Activated naive CD4-positive, alpha-beta T cell treated with anti-CD3 and anti-CD28 coated beads, Interleukin-2, amount 50 U/mL, for 24 hours (primary cell): ENCODE data around the gene RASA3.

Experiments used
- H3K27ac Mint-ChIP-seq: one replicate; pipeline ENCODE4 v1.8.0; 2021; ENCODE audit warnings: mild to moderate bottlenecking, mixed read lengths
- H3K27me3 Mint-ChIP-seq: one replicate; pipeline ENCODE4 v1.8.0; 2021; ENCODE audit warnings: mixed read lengths
- H3K36me3 Mint-ChIP-seq: one replicate; pipeline ENCODE4 v1.8.0; 2021; ENCODE audit warnings: mixed read lengths
- H3K4me1 Mint-ChIP-seq: one replicate; pipeline ENCODE4 v1.8.0; 2021; ENCODE audit warnings: mixed read lengths
- H3K4me3 Mint-ChIP-seq: one replicate; pipeline ENCODE4 v1.8.0; 2021; ENCODE audit warnings: mild to moderate bottlenecking, mixed read lengths
- H3K9me3 Mint-ChIP-seq: one replicate; pipeline ENCODE4 v1.8.0; 2021; ENCODE audit warnings: mixed read lengths

The RASA3 gene

DNA sequence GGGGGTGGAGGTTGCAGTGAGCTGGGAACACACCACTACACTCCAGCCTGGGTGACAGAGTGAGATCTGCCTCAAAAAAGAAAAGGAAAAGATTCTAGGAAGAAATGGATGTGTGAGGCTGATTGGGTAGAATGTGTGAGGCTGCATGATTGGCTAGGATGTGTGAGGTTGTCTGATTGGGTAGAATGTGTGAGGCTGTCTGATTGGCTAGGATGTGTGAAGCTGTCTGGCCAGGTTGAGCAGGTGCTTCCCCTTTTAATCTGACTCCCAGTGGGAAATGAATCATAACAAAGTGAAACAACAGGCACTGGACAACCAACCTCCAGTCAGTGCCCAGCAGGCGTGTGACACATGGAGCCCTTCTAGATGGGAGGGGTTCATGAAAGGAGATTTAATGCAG, 173.2 kb downstream of the RASA3 start:
- H3K9me3 Mint-ChIP-seq: no peaks in the 10 kb centered on the region
- H3K4me3 Mint-ChIP-seq: no peak overlapping the region
- H3K4me1 Mint-ChIP-seq: no peaks in the 10 kb centered on the region
- H3K27ac Mint-ChIP-seq: peak overlapping the region; percentile 24
- H3K36me3 Mint-ChIP-seq: peaks cover 21% of the 10 kb centered on the region
- H3K27me3 Mint-ChIP-seq: no peaks in the 10 kb centered on the region

DNA sequence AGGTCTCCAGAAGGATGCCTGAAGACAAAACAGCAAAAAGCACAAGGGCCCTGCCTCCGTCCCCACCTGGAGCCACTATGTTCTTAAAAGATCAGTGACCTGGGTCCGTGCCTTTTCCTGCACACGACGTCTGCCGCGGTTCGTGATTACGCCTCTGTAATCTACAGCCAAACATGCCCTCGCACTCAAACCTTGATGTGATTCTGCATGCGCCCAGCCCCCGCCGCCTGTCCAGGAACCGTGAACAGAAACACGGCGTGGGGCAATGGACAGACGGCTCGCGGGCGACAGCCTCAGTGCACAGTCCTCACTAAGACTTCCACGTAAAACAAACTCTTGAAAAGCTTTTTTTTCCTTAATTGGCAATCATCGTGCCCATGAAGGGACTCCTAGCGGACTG, 174.1 kb downstream of the RASA3 start:
- H3K27ac Mint-ChIP-seq: peak overlapping the region; percentile 51
- no peaks in the 10 kb centered on the region for H3K4me1 Mint-ChIP-seq
- H3K36me3 Mint-ChIP-seq: peaks cover 21% of the 10 kb centered on the region
- no peak overlapping the region for H3K4me3 Mint-ChIP-seq
- H3K9me3 Mint-ChIP-seq: no peaks in the 10 kb centered on the region
- H3K27me3 Mint-ChIP-seq: no peaks in the 10 kb centered on the region

DNA sequence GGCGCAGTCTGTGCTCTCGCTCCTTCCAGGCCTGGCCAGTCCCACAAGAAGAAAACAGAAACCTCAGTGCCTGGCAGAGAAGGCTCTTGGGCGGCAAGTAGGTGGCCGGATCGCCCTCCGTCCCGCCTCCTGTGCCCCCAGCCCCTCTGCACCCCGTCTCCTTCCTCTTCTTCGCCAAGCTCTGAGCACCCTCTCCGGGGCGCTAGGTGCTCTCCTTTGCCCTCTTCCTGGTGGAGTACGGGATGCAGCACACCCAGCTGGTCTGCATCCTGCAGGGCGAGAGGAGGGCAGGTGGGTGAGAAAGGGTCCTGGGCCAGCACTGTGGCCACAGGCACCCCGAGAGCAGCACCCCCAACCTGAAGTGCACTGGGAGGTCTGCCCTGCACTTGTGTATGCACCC, 175.9 kb downstream of the RASA3 start:
- Mint-ChIP-seq H3K27ac (no peak overlapping the region), H3K36me3 (peaks cover 21% of the 10 kb centered on the region), H3K4me1 (no peaks in the 10 kb centered on the region), H3K9me3 (no peaks in the 10 kb centered on the region), H3K4me3 (no peak overlapping the region), H3K27me3 (no peaks in the 10 kb centered on the region)

DNA sequence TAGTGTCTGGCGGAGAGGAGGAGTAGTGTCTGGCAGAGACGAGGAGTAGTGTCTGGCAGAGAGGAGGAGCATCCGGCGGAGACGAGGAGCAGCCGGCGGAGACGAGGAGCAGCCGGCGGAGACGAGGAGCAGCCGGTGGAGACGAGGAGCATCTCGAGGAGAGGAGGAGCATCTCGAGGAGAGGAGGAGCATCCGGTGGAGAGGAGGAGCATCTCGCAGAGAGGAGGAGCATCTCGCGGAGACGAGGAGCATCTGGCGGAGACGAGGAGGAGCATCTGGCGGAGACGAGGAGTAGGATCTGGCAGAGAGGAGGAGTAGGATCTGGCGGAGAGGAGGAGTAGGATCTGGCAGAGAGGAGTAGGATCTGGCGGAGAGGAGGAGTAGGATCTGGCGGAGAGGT, 176.7 kb downstream of the RASA3 start:
- no peak overlapping the region for H3K27ac Mint-ChIP-seq

DNA sequence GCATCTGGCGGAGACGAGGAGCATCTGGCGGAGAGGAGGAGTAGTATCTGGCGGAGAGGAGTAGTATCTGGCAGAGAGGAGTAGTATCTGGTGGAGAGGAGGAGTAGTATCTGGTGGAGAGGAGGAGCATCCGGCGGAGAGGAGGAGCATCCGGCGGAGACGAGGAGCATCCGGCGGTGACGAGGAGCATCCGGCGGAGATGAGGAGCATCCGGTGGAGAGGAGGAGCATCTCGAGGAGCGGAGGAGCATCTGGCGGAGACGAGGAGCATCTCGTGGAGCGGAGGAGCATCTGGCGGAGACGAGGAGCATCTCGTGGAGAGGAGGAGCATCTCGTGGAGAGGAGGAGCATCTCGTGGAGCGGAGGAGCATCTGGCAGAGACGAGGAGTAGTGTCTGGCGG, 177.2 kb downstream of the RASA3 start:
- H3K27ac Mint-ChIP-seq: no peak overlapping the region
- peaks cover 20% of the 10 kb centered on the region for H3K36me3 Mint-ChIP-seq
- H3K4me3 Mint-ChIP-seq: no peak overlapping the region

More for the DNA sequence above, 176.7 kb downstream of the RASA3 start:
- Mint-ChIP-seq H3K4me1 (peaks cover 4% of the 10 kb centered on the region), H3K9me3 (no peaks in the 10 kb centered on the region), H3K4me3 (no peak overlapping the region), H3K27me3 (no peaks in the 10 kb centered on the region), H3K36me3 (peaks cover 21% of the 10 kb centered on the region)

DNA sequence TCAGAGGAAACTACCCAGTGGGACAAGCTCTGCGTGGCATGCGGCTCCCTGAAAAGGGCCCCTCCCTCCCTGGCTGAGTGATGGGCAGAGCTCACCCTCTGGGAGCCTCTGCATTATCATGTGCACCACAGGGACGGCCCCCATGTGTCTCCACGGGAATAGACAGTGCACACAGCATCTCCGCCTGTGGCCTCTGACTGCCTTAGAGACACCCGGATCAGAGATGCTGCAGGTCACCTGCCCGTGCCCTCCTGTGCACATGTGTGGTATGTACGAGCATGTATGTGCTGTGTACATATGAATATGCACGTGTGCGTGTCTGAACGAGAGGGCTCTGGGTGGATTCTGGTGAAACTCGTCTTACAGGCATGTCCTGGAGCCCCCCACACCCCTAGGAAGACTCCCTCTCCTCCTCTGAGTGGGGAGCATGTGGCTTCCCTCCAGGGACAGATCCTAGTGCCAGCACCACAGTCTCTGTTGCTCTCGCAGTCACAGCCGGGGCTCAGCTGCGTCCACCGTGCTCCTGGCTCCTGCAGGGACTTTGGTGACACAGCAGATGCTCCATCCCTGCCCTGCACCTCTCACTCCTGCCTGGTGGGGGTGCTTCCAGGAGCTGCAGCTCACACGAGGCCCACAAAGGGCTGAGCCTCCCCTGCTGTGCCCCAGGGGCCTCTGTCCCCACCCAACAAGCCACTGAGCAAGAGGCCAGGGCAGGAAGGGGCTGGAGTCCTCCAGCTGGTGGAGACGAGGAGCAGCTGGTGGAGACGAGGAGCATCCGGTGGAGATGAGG, 178.2 kb downstream of the RASA3 start:
- Mint-ChIP-seq H3K27me3 (no peaks in the 10 kb centered on the region), H3K27ac (no peak overlapping the region)

More for the DNA sequence above, 177.2 kb downstream of the RASA3 start:
- H3K4me1 Mint-ChIP-seq: peaks cover 5% of the 10 kb centered on the region
- no peaks in the 10 kb centered on the region for H3K27me3 Mint-ChIP-seq
- H3K9me3 Mint-ChIP-seq: no peaks in the 10 kb centered on the region

DNA sequence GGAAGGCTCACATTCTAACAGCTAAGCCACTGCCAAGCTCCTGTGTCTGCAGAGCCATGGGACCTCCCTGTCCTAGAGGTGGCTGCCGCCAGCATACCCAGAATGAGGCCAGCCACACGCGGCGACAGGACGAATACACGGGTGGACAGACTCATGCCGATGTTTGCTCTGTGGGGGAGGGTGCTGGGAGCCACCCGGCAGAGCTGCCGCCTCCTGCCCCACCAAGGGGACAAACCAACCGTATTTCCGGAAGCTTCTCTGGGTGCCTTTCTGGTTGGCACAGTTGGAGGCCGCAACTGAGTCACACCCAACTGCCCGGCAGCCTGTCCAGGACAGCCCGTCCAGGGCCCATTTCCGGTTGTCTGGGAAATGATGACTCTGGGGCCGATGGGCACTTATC, 178.9 kb downstream of the RASA3 start:
- Mint-ChIP-seq H3K27ac (no peak overlapping the region), H3K4me3 (no peak overlapping the region), H3K27me3 (no peaks in the 10 kb centered on the region), H3K9me3 (no peaks in the 10 kb centered on the region), H3K4me1 (peaks cover 10% of the 10 kb centered on the region), H3K36me3 (peaks cover 12% of the 10 kb centered on the region)

More for the DNA sequence above, 178.2 kb downstream of the RASA3 start:
- no peaks in the 10 kb centered on the region for H3K9me3 Mint-ChIP-seq
- H3K36me3 Mint-ChIP-seq: peaks cover 16% of the 10 kb centered on the region
- no peak overlapping the region for H3K4me3 Mint-ChIP-seq
- peaks cover 6% of the 10 kb centered on the region for H3K4me1 Mint-ChIP-seq

DNA sequence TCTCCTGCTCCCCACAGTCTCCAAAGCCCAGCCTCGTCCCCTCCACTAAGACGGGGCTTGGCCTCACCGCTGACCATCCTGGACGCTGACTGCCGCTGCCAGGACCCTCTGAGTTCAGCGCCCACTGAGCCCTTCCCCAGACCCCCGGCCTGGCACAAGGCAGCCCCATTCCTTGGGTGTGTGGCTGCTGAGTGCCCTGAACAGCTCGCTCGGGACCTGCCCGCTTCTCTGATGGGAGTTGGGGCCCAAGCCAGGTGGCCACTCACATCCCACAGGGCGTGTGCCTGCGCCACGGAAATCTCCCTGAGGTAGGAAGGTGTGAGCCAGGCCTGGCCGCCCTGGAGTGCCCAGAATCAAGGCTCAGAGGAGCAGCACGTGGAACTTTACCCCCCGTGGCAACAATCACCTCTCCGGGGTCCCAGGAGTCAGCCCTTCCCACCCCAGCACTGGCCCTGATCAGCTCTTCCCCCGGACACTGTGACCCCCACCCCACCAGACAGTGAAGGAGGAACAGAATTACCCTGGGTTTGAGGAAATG, 179.4 kb downstream of the RASA3 start:
- Mint-ChIP-seq H3K4me1 (peaks cover 10% of the 10 kb centered on the region), H3K27me3 (no peaks in the 10 kb centered on the region), H3K9me3 (no peaks in the 10 kb centered on the region), H3K4me3 (no peak overlapping the region), H3K27ac (no peak overlapping the region), H3K36me3 (peaks cover 9% of the 10 kb centered on the region)

DNA sequence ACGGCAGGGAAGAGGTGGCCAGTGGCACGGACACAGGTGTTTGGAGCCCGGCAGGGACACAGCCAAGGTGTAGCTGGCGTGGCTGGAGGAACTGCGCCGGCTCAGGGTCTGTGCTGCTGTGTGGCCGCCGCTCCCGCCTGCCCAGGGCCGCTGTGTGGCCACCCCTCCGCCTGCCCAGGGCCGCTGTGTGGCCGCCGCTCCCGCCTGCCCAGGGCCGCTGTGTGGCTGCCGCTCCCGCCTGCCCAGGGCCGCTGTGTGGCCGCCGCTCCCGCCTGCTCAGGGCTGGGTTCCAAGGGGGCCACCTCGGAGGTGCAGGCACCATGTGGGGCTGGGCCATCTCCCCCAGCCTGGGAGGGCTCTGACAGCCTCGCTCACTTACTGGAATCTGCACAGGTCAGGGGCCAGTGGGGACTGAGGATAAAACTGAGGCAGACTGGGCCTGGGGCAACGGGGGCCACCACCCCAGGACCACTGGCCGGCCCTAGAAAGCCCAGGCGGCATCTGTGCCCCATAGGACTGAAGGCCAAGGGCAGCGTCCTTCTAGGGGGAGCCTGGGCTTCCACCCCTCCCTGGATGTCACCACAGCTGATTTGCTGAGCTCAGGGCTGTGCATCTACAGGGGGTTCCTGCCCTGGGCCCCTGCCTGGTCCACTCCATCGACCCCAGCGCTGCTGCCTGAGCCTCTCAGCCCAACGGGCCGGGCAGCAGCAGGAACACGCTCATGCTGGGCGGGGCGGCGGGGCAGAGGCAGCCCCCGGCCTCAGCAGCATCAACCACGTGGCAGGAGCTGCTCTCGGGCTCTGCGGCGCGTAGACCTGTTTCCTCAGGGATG, 180.1 kb downstream of the RASA3 start:
- Mint-ChIP-seq H3K27me3 (no peaks in the 10 kb centered on the region), H3K9me3 (no peaks in the 10 kb centered on the region), H3K36me3 (peaks cover 9% of the 10 kb centered on the region), H3K4me1 (peaks cover 10% of the 10 kb centered on the region), H3K27ac (peak overlapping the region; percentile 72), H3K4me3 (no peak overlapping the region)

DNA sequence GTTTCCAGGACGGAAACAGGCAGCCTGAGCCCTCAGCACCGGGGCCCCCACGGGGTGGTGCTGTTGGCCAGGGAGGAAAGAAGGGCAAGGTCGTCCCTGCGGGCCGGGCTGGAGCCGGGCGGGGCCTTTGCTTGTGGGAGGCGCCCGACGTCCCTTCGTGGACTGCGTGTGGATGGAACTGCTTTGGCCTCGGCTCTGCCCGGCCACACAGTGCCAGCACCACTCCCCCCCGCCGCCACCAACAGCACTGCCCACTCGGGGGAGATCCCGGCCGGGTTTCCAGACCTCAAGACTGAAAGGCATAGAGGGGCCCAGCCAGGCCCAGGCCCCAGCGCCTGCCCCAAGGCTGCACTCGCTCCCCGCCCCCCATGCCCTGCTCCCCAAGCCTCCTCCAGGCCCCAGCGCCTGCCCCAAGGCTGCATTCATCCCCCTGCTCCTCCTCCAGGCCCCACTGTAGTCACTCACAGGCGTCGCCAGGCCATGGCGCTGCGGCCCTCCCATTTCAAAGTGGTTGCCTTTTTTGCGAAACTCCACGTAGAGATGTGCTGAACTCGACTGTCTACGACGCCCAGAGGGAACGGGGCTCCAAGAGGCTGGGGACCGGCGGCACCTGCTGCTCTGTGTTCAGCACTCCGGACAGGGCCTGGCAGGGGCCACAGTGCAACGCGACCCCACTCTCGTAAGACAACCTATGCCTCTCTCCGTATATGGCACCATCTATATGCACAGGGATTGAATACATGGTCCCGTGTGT, 181.0 kb downstream of the RASA3 start:
- H3K4me1 Mint-ChIP-seq: peaks cover 10% of the 10 kb centered on the region
- peak overlapping the region; percentile 72 for H3K27ac Mint-ChIP-seq
- peaks cover 9% of the 10 kb centered on the region for H3K36me3 Mint-ChIP-seq
- no peaks in the 10 kb centered on the region for H3K27me3 Mint-ChIP-seq
- no peaks in the 10 kb centered on the region for H3K9me3 Mint-ChIP-seq
- no peak overlapping the region for H3K4me3 Mint-ChIP-seq

DNA sequence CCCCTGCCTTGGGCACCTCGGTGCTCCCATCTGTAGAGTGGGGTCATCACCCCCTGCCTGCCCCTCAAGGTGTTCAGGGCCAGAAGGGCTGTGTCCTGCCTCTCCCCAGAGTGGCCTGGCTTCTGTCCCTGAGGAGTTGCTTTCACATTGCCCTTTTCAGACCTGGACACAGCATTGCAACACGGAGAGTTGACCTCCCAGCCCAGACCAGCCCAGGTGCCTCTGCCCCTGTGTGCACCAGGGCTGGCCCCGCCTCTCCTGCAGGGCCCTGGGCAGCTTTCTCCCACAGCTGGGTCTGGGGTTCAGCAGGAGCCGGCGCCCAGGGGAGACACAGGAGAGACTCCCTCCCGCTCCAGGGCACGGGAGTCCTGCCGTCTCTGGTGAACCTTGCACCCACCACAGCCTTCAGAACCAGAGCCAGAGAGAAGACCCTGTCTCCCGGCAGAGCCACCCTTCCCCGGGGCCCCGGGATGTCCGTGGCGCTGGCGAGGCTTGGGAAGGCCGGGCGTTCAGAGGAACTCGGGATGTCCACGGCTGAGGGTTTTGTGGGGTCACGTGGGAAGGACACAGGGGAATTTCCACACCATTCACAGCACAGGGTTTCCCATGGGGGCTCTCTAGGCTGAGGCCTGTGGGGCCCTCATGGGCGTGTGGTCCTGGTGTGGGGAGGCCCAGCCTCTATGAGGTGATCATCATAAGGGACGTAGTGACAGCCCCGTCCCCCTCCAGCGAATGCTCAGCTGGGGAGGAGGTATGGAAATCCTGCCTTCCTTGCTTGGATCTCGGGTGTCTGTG, 181.8 kb downstream of the RASA3 start:
- Mint-ChIP-seq H3K36me3 (peaks cover 3% of the 10 kb centered on the region), H3K4me1 (peaks cover 10% of the 10 kb centered on the region), H3K9me3 (no peaks in the 10 kb centered on the region), H3K4me3 (no peak overlapping the region), H3K27me3 (no peaks in the 10 kb centered on the region), H3K27ac (no peak overlapping the region)

DNA sequence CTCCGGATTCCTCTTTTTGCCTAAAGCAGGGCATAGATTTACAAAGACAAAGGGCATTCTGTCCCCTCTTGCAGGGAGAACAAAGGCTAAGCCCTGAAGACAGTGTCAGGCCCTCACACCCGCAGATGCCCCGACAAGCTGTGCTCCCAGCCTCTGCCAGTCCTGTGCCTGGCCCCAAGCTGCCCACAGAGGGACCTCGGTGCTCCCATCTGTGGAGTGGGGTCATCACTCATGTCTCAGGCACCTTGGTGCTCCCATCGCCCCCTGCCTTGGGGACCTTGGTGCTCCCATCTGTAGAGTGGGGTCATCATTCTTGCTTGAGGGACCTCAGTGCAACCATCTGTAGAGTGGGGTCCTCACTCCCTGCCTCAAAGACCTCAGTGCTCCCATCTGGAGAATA, 182.9 kb downstream of the RASA3 start:
- Mint-ChIP-seq H3K9me3 (no peaks in the 10 kb centered on the region), H3K4me1 (peaks cover 10% of the 10 kb centered on the region), H3K4me3 (no peak overlapping the region), H3K36me3 (peaks cover under 1% of the 10 kb centered on the region), H3K27me3 (no peaks in the 10 kb centered on the region), H3K27ac (no peak overlapping the region)

DNA sequence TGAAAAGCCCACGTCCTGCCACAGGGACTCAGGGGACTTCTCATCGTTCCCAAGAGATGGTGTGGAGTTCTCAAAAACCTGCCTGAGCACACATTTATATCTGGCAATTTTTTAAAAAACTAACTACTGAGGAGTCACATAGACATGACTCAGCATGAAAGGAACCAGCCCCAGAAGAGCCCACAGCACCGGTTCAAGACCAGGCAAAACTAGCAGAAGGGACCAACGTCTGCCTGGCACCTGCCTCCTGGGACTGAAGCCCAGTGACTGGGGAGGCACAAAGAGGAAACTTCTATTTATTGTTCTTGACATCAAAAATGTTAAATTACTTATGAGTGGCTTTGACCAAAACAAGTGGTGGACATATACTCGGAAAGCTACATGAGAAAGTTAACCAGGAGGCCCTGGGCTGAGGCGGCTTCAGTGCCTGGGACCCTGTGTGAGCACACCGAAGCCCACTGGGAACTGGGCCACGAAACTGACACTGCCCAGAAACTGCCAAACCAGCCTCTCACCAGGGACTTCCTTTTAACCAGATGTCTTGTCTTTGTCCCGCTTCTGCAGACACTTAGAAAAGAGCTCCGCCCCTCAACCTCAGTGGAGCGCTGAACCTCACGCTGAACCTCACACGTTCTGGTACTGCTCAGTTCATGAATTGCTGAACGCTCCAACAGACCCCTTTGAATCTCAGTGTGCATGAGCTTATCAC, 184.2 kb downstream of the RASA3 start:
- no peak overlapping the region for H3K4me3 Mint-ChIP-seq

DNA sequence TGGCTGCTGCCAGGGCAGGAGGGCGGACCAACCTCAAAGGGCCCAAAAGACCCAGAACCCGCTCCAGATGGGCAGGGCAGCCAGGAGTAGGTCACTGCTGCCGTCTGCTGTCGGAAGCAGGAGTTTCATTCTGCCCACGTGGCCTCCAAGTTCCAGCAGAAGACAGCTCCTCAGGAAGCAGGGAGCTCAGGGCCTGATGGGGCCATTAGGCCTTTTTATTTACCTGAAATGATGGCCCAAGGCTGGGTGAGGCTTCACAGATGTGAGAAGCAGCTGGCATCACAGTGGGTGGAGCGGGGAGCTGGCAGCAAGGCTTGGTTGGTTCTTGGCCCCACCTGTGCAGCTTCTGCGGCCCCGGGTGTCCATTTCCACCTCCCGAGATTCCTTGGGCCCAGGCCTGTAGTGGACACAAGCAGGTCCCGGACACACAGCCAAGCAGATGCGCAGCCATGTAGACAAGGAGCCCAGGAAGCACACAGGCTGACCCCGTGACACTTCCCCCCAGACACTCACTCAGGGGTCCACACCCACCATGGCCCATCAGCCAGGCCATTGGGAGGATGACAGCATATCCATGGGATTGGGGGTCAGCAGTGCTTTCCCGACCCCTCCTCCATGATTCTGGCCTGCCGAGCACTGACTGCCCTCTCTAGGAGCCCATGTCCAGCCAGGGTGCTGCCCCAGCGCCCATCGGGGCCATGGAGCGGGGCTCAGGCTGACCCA, 185.0 kb downstream of the RASA3 start:
- H3K27me3 Mint-ChIP-seq: no peaks in the 10 kb centered on the region
- H3K4me3 Mint-ChIP-seq: no peak overlapping the region
- peaks cover 10% of the 10 kb centered on the region for H3K4me1 Mint-ChIP-seq
- H3K9me3 Mint-ChIP-seq: no peaks in the 10 kb centered on the region
- H3K27ac Mint-ChIP-seq: peak overlapping the region; percentile 51
- no peaks in the 10 kb centered on the region for H3K36me3 Mint-ChIP-seq

More for the DNA sequence above, 184.2 kb downstream of the RASA3 start:
- H3K36me3 Mint-ChIP-seq: no peaks in the 10 kb centered on the region
- H3K4me1 Mint-ChIP-seq: peaks cover 10% of the 10 kb centered on the region
- no peaks in the 10 kb centered on the region for H3K9me3 Mint-ChIP-seq
- H3K27ac Mint-ChIP-seq: peak overlapping the region; percentile 51
- no peaks in the 10 kb centered on the region for H3K27me3 Mint-ChIP-seq
